ENCODE data around the gene KAZALD1. TPM values are rescaled to one million over a fixed set of nuclear protein-coding genes. Genes with fewer than 3 reads are reported as not detected.
A peak's percentile ranks its signal among the peaks of the same experiment; 100 is the strongest.

KAZALD1 gene
- total RNA-seq, 1 donor from 2014 or later = 0.12 TPM

GRCh38 chr10:101046332-101047238, 15.2 kb upstream of the KAZALD1 start:
- no peak for DNase-seq (ENCODE audit: extremely low read depth, low read depth, low spot score)

DNA sequence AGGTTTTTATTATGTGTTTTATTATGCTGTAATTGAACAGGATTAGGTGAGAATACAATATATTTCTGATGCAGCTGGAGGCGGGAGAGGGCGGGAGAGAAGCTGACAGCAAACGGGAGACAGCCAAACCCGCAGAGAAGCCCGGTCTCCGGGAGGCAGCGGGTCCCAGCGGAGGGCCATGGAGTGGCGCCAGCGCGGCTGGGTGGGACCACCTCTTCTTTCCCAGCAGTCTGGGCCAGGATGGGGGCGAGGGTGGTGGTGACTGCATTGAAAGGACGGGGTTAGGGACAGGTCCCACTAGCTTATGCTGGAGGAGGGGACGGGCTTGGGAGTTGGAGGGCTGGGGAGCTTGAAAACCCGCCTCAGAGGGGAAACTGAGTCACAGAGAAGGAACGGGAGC, 14.5 kb upstream of the KAZALD1 start:
- no peak for DNase-seq (ENCODE audit: extremely low read depth, low read depth, low spot score)

- DNase-seq (ENCODE audit: extremely low read depth, low read depth, low spot score) = no peak
Measured at GRCh38 chr10:101047961-101048892, 13.6 kb upstream of the KAZALD1 start.

DNA sequence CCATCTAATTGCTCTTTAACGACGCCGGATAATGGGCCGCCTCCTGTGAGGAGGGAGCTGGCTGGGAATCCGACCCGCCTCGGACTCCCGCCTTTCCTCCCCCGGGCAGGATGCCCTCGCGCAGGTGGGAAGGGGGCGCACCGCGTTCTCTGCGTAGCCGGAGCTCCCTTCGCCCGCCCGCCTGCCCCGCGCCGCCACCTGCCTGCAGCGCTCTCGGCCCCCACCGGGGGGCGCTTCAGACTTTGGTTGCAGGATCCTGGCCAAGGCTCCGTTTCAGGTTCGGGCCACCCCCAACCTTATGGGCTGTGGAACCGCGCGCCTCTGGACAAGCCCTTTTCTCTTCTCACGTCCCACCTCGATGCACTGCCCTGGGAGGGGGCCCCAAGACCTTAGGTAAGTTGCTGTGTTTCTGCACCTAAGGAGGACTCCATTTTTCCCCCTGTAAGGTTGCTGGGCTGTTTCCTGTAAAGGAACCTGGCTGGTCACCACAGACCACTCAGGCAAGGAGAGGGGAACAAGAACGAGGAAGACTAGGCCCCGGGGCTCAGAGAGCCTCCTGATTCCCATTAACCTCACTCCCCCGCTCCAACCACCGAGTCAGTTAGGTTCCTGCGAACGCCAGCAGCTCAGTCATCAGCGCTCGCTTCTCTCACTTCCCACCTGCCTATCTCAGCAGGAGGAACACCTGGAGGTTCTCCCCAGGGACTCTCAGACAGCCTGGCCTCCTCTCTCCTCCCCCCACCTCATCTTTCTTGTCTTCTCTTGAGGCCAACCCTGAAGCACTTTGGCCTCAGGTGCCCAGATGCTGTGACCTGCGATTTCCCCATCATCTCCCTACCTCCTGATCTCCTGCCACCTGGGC, 11.3 kb upstream of the KAZALD1 start:
- DNase-seq (ENCODE audit: extremely low read depth, low read depth, low spot score) = no peak

DNA sequence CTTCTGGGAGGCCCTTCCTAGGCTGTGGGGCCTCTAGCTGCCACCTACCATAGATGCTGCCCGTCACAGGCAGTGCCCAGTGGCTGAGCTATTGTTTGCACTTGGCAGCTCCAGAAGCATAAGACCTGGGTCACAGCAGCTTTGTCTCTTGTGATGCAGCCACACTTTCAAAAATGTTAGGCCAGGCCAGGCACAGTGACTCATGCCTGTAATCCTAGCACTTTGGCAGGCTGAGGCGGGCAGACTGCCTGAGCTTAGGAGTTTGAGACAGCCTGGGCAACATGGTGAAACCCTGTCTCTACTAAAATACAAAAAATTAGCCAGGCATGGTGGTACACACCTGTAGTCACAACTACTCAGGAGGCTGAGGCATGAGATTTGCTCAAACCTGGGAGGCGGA, 9.5 kb upstream of the KAZALD1 start:
- DNase-seq (ENCODE audit: extremely low read depth, low read depth, low spot score) = no peak

- no peak for DNase-seq (ENCODE audit: extremely low read depth, low read depth, low spot score)
Measured at GRCh38 chr10:101053516-101053915, 8.3 kb upstream of the KAZALD1 start.

GRCh38 chr10:101054351-101054750, 7.4 kb upstream of the KAZALD1 start:
- no peak for DNase-seq (ENCODE audit: extremely low read depth, low read depth, low spot score)

GRCh38 chr10:101054876-101055275, 6.9 kb upstream of the KAZALD1 start:
- DNase-seq (ENCODE audit: extremely low read depth, low read depth, low spot score) = no peak

DNA sequence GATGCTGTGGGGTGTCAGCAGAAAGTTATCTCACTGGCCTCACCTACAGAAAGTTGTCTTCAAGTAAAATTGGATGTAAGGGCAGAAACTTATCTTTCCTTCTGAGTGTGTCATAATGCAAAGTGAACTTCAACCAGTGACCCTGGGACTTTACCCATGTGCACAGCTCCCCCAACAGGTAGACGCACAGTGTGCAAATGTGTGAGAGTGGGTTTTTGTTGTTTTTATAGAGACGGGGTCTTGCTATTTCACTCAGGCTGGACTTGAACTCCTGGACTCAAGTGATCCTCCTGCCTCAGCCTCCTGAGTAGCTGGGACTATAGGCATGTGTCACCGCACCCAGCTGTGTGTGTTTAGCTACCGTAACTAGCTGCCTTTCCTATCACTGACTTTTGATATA, 6.4 kb upstream of the KAZALD1 start:
- no peak for DNase-seq (ENCODE audit: extremely low read depth, low read depth, low spot score)

GRCh38 chr10:101056365-101057151, 5.2 kb upstream of the KAZALD1 start:
- no peak for DNase-seq (ENCODE audit: extremely low read depth, low read depth, low spot score)

GRCh38 chr10:101060036-101060950, 1.5 kb upstream of the KAZALD1 start:
- peak; percentile 93 for DNase-seq (ENCODE audit: extremely low read depth, low read depth, low spot score)

DNA sequence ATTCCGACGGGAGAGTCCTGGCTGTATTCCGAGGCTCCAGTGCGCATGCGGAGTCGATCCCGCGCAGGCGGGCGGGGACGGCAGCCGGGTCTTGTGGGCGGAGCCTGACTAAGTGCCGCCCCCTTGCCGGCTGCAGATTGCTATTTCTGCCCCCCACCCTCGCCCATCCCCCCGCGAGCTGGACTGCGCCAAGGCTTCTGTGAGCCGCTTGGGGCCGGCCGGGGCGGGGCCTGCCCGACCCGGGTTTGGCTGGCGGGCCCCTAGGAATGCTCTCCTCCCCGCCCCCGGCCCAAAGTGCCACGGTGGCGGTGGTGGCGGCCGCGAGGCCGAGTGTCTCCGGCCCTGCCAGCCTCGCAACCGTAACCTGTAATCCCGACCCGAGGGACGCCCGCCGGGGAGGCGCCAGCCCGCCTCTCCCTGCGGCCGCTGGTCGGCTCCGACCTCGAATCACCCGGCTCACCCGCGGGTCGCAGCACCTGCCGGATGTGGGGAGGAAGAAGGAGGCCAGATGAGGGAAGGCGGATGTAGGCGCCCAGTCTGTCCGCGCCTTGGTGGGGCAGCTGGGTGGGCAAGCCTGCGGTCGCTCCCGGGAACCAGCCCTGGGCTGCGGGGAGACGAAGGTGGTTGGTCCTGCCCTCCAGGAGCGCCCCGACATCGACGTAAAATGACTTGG, 702 bp upstream of the KAZALD1 start:
- DNase-seq (ENCODE audit: extremely low read depth, low read depth, low spot score) = no peak

DNA sequence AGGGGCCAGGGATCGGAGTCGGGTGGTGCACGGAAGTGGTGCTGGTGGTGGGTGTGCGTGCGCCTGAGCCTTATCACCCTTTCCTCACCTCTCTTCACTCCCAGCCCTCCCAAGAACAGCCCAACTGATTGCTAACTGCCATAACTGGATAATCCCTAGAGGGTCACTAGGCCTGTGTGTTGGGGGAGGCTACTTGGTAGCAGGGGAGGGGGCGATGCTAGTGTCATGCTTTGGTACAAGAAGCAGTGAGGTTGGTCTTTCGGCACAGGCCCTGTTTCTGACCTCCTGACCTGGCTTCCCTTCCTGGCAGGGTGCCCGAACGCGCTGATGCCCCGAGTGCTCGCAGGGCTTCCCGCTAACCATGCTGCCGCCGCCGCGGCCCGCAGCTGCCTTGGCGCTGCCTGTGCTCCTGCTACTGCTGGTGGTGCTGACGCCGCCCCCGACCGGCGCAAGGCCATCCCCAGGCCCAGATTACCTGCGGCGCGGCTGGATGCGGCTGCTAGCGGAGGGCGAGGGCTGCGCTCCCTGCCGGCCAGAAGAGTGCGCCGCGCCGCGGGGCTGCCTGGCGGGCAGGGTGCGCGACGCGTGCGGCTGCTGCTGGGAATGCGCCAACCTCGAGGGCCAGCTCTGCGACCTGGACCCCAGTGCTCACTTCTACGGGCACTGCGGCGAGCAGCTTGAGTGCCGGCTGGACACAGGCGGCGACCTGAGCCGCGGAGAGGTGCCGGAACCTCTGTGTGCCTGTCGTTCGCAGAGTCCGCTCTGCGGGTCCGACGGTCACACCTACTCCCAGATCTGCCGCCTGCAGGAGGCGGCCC, 652 bp downstream of the KAZALD1 start:
- DNase-seq (ENCODE audit: extremely low read depth, low read depth, low spot score) = no peak

DNA sequence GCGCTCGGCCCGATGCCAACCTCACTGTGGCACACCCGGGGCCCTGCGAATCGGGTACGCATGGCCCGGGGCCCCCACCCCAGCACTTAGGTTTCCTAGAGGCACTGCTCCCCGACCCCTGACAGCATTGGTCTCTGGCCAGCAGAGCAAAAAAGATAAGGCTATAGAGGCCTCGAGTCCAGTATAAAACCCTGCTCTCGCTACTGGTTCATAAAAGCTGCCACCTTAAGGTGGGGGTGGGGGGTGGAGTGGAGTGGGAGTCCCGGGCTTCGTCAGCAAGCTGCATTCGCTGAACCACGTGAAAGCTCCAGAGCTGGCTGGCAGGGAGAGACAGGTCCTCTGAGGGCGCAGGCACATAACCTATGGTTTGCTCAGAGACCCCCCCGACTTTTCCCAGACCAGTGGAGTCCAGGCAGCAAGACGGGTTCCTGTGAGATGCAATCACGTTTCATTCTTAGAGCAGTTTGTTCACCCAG, 1.3 kb downstream of the KAZALD1 start:
- no peak for DNase-seq (ENCODE audit: extremely low read depth, low read depth, low spot score)

DNA sequence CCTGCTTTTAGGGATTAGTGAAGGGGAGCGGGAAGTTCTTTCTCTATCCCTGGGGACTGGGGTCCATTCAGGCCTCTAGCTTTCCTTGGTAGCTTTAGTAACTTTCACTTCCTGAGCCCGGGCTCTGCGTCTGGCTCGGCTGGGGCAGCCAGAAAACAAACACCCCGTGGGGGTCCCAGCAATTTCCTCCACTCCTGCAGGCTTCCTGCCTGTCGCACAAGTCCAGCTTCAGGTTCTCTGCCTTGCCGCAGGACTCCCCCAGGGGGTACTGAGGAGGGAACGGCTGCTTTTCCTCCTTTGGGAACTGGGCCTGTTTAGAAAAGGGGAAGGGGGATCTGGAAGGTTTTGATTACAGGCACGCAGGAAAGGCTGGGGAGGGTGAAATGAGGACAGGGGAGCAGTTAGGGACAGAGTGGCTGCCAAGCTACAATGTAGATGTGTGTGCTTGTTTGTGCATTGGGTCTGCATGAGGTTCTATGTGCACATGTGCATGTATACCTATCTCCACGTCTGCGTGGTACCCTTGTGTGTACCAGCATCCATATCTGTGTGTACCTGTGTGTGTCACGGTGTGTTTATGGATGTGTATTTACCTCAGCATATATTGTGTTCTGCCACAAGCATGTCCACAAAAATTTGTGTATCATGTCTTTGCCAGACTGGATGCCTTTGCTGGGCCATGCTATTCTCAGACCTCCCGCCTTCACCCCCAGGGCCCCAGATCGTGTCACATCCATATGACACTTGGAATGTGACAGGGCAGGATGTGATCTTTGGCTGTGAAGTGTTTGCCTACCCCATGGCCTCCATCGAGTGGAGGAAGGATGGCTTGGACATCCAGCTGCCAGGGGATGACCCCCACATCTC, 2.0 kb downstream of the KAZALD1 start:
- DNase-seq (ENCODE audit: extremely low read depth, low read depth, low spot score) = no peak

GRCh38 chr10:101064415-101065030, 2.7 kb downstream of the KAZALD1 start:
- DNase-seq (ENCODE audit: extremely low read depth, low read depth, low spot score) = no peak

Data from glomerular endothelial cell (primary cell).